HepG2 (cell line): ENCODE measurements around the gene DCP1B. TPM values are rescaled to one million over a fixed set of nuclear protein-coding genes. Genes with fewer than 3 reads are reported as not detected.

Experiments used
- ATAC-seq: fragments of 200-7000 bp; cut with Tn5 transposase; 3 replicates; pipeline ENCODE4 v1.9.1; 2020; ENCODE audit warnings: mild to moderate bottlenecking, moderate library complexity
- BruUV-seq: library from RNA; stranded (reverse); fragments of 400-500 nt; replicated peaks from 2 replicates; lab custom pipeline; 2021; lab: Mats Ljungman, UMichigan
- CTCF ChIA-PET: fragments of 300-600 bp; formaldehyde crosslinking; extraction: SDS; loops from one replicate; lab custom pipeline; 2021; ENCODE audit warnings: low total read pairs, inconsistent platforms, low intra/inter-chr PET ratio; lab: Yijun Ruan, JAX
- POLR2A ChIA-PET: fragments of 350-600 bp; sonication (Branson Sonifier 250); formaldehyde crosslinking; loops from one replicate; lab custom pipeline; 2020; ENCODE audit warnings: antibody characterized with exemption, inconsistent platforms; lab: Yijun Ruan, JAX
- DNase-seq: peaks from one replicate; pipeline ENCODE4 v3.0.0-alpha.2; 2015; ENCODE audit warnings: low spot score
- FAIRE-seq: peaks from 3 replicates; lab custom pipeline; 2011; peaks lifted over from hg19 to GRCh38; lab: Jason Lieb, UNC
- H2AFZ ChIP-seq: one replicate; pipeline ENCODE4 v1.6.1; 2011; ENCODE audit warnings: low read length, inconsistent platforms
- H3K27ac ChIP-seq: fragments of 300-600 bp; 3 replicates; pipeline ENCODE4 v1.8.0; 2011; ENCODE audit warnings: mixed run types, mild to moderate bottlenecking, mixed read lengths, low read length, inconsistent platforms; ENCODE audit not compliant: insufficient read depth; ENCODE audit errors: extremely low read length
- H3K27me3 ChIP-seq, 2 experiments: fragments of 200-600 bp in 1 of 2; 2 replicates in 1 of 2; 3 replicates in 1 of 2; pipeline versions ENCODE4 v1.6.0 to v1.8.0; 2011; ENCODE audit warnings: low read length in 2 of 2, mild to moderate bottlenecking in 2 of 2, moderate library complexity in 2 of 2, inconsistent platforms in 1 of 2; ENCODE audit not compliant: insufficient read depth in 2 of 2, control insufficient read depth in 1 of 2
- H3K36me3 ChIP-seq, 2 experiments: fragments of 200-600 bp in 1 of 2; replicated peaks in 1 of 2; 2 replicates in 1 of 2; 3 replicates in 1 of 2; pipeline versions ENCODE4 v1.5.1 to v1.8.0; 2011; ENCODE audit warnings: low read length in 2 of 2, inconsistent platforms in 1 of 2; ENCODE audit not compliant: insufficient read depth in 2 of 2, control insufficient read depth in 1 of 2
- H3K4me1 ChIP-seq: 2 replicates; pipeline ENCODE4 v1.5.1; 2012; ENCODE audit warnings: low read length, inconsistent platforms; ENCODE audit not compliant: insufficient read depth
- H3K4me2 ChIP-seq: 2 replicates; pipeline ENCODE4 v1.6.0; 2011; ENCODE audit warnings: low read depth, low read length, inconsistent platforms
- H3K4me3 ChIP-seq, 3 experiments: fragments of 200-600 bp in 1 of 3; sonication (generic), shearing (Covaris generic) in 1 of 3; replicated peaks in 1 of 3; 2 replicates each; pipeline ENCODE4 v1.5.1; 2011 to 2016; ENCODE audit warnings: low read length in 3 of 3, inconsistent platforms in 2 of 3, low read depth in 2 of 3, mild to moderate bottlenecking in 2 of 3, control low read depth in 1 of 3, mixed read lengths in 1 of 3; ENCODE audit not compliant: insufficient read depth in 1 of 3
- H3K79me2 ChIP-seq: one replicate; pipeline ENCODE4 v1.6.1; 2011; ENCODE audit warnings: low read length, inconsistent platforms; ENCODE audit not compliant: insufficient read depth
- H3K9ac ChIP-seq: 2 replicates; pipeline ENCODE4 v1.6.0; 2011; ENCODE audit warnings: mild to moderate bottlenecking, low read depth, low read length, inconsistent platforms; ENCODE audit not compliant: insufficient read depth
- H3K9me3 ChIP-seq: 2 replicates; pipeline ENCODE4 v1.5.1; 2012; ENCODE audit warnings: mild to moderate bottlenecking, low read length
- H4K20me1 ChIP-seq: 2 replicates; pipeline ENCODE4 v1.6.0; 2011; ENCODE audit warnings: inconsistent platforms, mild to moderate bottlenecking, low read length, moderate library complexity; ENCODE audit not compliant: insufficient read depth
- ARNT2 ChIP-seq: sonication (generic); formaldehyde crosslinking; IDR thresholded peaks from 2 replicates; pipeline ENCODE4 v1.8.0; 2022; ENCODE audit warnings: mild to moderate bottlenecking, low read depth, missing genetic modification reagents, moderate library complexity
- ATF3 ChIP-seq: sonication (generic); formaldehyde crosslinking; IDR thresholded peaks from 2 replicates; pipeline ENCODE4 v1.4.0; 2020; ENCODE audit warnings: missing genetic modification reagents
- ATF7-NPFF ChIP-seq: sonication (generic); formaldehyde crosslinking; IDR thresholded peaks from 2 replicates; pipeline ENCODE4 v1.8.1; 2023; ENCODE audit warnings: mild to moderate bottlenecking, low read depth, missing genetic modification reagents, moderate library complexity
- CHCHD3 ChIP-seq: sonication (generic); formaldehyde crosslinking; IDR thresholded peaks from 2 replicates; pipeline ENCODE4 v1.8.0; 2022; ENCODE audit warnings: mild to moderate bottlenecking, missing genetic modification reagents, moderate library complexity
- CTCF ChIP-seq: sonication (generic); formaldehyde crosslinking; IDR thresholded peaks from 2 replicates; pipeline ENCODE4 v1.5.0; 2020; ENCODE audit warnings: mild to moderate bottlenecking, missing genetic modification reagents, moderate library complexity
- HOXA9 ChIP-seq: sonication (generic); formaldehyde crosslinking; IDR thresholded peaks from 2 replicates; pipeline ENCODE4 v1.8.1; 2022; ENCODE audit warnings: missing genetic modification reagents, mild to moderate bottlenecking, moderate library complexity, borderline replicate concordance
- MAX ChIP-seq: IDR thresholded peaks from 2 replicates; pipeline ENCODE4 v1.6.1; 2012; ENCODE audit warnings: inconsistent platforms
- NFE2L1 ChIP-seq: sonication (generic); formaldehyde crosslinking; IDR thresholded peaks from 2 replicates; pipeline ENCODE4 v1.4.0; 2020; ENCODE audit warnings: missing genetic modification reagents, mild to moderate bottlenecking, borderline replicate concordance
- NR3C1 ChIP-seq: sonication (generic); formaldehyde crosslinking; IDR thresholded peaks from 2 replicates; pipeline ENCODE4 v1.4.0; 2020; ENCODE audit warnings: missing genetic modification reagents
- POLR2AphosphoS5 ChIP-seq: IDR thresholded peaks from 2 replicates; pipeline ENCODE4 v1.6.1; 2012; ENCODE audit warnings: low read depth, low read length
- RAD21 ChIP-seq: fragments of 450-650 bp; formaldehyde crosslinking; IDR thresholded peaks from 2 replicates; pipeline ENCODE4 v1.5.0; 2020; ENCODE audit warnings: mild to moderate bottlenecking
- RARA ChIP-seq: IDR thresholded peaks from 2 replicates; pipeline ENCODE4 v1.6.1; 2016; ENCODE audit warnings: missing genetic modification reagents, missing compliant biosample characterization
- STAG1 ChIP-seq: sonication (generic); formaldehyde crosslinking; IDR thresholded peaks from 2 replicates; pipeline ENCODE4 v1.4.0; 2020; ENCODE audit warnings: missing genetic modification reagents
- ZFP91 ChIP-seq: sonication (generic); formaldehyde crosslinking; IDR thresholded peaks from 2 replicates; pipeline ENCODE4 v1.9.0; 2022; ENCODE audit warnings: missing genetic modification reagents, mild to moderate bottlenecking, borderline replicate concordance
- ZNF251 ChIP-seq: sonication (generic); formaldehyde crosslinking; IDR thresholded peaks from 2 replicates; pipeline ENCODE4 v1.9.0; 2021; ENCODE audit warnings: mild to moderate bottlenecking, missing genetic modification reagents
- ZNF639 ChIP-seq: conservative IDR thresholded peaks from 2 replicates; pipeline ENCODE4 v1.6.1; 2018; ENCODE audit warnings: missing genetic modification reagents
- WGBS: methylation state at CpG from one replicate; pipeline ENCODE4 v1.1.6; 2017; ENCODE audit warnings: low lambda C conversion rate; 5-methylcytosine and 5-hydroxymethylcytosine counted together
- in situ Hi-C: cut with HindIII; loops from 2 replicates; pipeline ENCODE4 v1.10.0; 2017; ENCODE audit warnings: low pct_unique_long_range_greater_than_20kb; ENCODE audit not compliant: extremely low pct_ligation_motif_present
- intact Hi-C: fragments of 100-400 bp; cut with micrococcal nuclease; formaldehyde crosslinking; loops from one replicate; pipeline ENCODE4 v1.10.0; 2022; ENCODE audit not compliant: unreplicated experiment
- polyA plus RNA-seq, 8 experiments: library from polyadenylated mRNA; depleted of rRNA in 3 of 8; stranded (reverse) in 7 of 8; unstranded in 1 of 8; fragments of >200 nt; fragmentation: Illumina TruSeq in 4 of 8; extraction: Trizol in 4 of 8; gene quantifications; 2 replicates each; pipeline versions ENCODE4 v1.2.1 to v1.2.3, GENCODE V29; 2011 to 2016; ENCODE audit warnings: low read depth in 4 of 8, missing spikeins in 1 of 8, mixed read lengths in 1 of 8; ENCODE audit not compliant: insufficient read depth in 1 of 8
- total RNA-seq, 5 experiments: library from RNA; depleted of rRNA; stranded (reverse); fragments of >200 nt; fragmentation: Illumina TruSeq; extraction: Trizol; gene quantifications; 2 replicates each; pipeline ENCODE4 v1.2.3, GENCODE V29; 2016; ENCODE audit warnings: low read depth in 1 of 5

Gene DCP1B
- total and polyA plus RNA-seq, 2 of the 13 experiments (the other 11 are each of a cell fraction or from before 2014, with no cell fraction given), result 11.4 to 27.2 TPM

- intact Hi-C loops, result no loop called here
- Histone ChIP-seq H2AFZ (no peak overlapping the region), H3K27ac (no peak overlapping the region), H3K36me3 (peaks cover 1 to 7% of the 10 kb centered on the region in 2 experiments; a peak in 3 of 5 replicates), H3K4me1 (no peaks in the 10 kb centered on the region; the same call in 1 of the 2 replicates), H3K79me2 (no peaks in the 10 kb centered on the region), H3K9me3 (no peaks in the 10 kb centered on the region), H4K20me1 (no peaks in the 10 kb centered on the region), H3K4me2 (0 out of 2 replicates have a peak overlapping the region, but pooled peaks have one; percentile 13), H3K4me3 (no peak overlapping the region), H3K27me3 (peaks cover 0 to 15% of the 10 kb centered on the region in 2 experiments; a peak in 2 of 5 replicates), H3K9ac (no peak overlapping the region)
- BruUV-seq, result no TSS peak
- in situ Hi-C loops, result no loop called here
- ATAC-seq (peak; percentile 66), FAIRE-seq (no peak), DNase-seq (no peak)
- POLR2A ChIA-PET, result no interaction called here
- 56% methylated on average over 15 of the region's 16 CpGs for WGBS
- CTCF ChIA-PET, result no interaction called here
- TF ChIP-seq ATF7-NPFF (0 out of 2 replicates have a peak, but pooled peaks have one; percentile 33), ZNF251 (CRISPR knock-in tag) (no peak), CTCF (peak; percentile 47), ARNT2 (CRISPR knock-in tag) (0 out of 2 replicates have a peak, but pooled peaks have one; percentile 29), ZFP91 (CRISPR knock-in tag) (peak; percentile 32; the same call in 1 of the 2 replicates), CHCHD3 (0 out of 2 replicates have a peak, but pooled peaks have one; percentile 48), RARA (CRISPR knock-in tag) (no peak), ZNF639 (CRISPR knock-in tag) (no peak), NFE2L1 (no peak), HOXA9 (CRISPR knock-in tag) (no peak), RAD21 (peak; percentile 26; the same call in 1 of the 2 replicates), ATF3 (CRISPR knock-in tag) (no peak), MAX (peak; percentile 65), POLR2AphosphoS5 (no peak), STAG1 (CRISPR knock-in tag) (peak; percentile 44), NR3C1 (CRISPR knock-in tag) (no peak)
These were observed 70.8 kb downstream of the DCP1B start for GRCh38 chr12:1933342-1934051.
